ENCODE data around the gene ABLIM1. TPM values are rescaled to one million over a fixed set of nuclear protein-coding genes. Genes with fewer than 3 reads are reported as not detected.

ABLIM1 gene
- total RNA-seq, 4 donors from 2014 or later = 193 to 248 (median 208) TPM

DNA sequence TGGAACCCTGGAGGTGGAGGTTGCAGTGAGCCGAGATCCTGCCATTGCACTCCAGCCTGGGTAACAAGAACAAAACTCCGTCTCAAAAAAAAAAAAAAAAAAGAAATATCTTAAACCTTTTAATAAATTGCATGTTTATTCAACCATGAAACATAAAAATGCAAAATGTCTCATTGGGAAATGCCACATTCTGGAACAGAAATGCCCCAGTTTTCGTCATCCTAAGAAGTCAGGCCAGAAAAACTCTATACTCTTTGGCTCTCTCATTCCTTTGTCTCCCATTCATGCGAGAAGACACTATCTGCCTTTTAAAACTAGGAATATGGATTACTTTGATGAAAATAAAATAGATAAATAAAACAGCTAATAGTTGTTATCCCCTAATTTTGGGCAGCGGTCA, 21.5 kb upstream of the ABLIM1 start:
- TF ChIP-seq, protein P1, sequence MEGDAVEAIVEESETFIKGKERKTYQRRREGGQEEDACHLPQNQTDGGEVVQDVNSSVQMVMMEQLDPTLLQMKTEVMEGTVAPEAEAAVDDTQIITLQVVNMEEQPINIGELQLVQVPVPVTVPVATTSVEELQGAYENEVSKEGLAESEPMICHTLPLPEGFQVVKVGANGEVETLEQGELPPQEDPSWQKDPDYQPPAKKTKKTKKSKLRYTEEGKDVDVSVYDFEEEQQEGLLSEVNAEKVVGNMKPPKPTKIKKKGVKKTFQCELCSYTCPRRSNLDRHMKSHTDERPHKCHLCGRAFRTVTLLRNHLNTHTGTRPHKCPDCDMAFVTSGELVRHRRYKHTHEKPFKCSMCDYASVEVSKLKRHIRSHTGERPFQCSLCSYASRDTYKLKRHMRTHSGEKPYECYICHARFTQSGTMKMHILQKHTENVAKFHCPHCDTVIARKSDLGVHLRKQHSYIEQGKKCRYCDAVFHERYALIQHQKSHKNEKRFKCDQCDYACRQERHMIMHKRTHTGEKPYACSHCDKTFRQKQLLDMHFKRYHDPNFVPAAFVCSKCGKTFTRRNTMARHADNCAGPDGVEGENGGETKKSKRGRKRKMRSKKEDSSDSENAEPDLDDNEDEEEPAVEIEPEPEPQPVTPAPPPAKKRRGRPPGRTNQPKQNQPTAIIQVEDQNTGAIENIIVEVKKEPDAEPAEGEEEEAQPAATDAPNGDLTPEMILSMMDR (IDR thresholded peaks at IDR 0.05; ENCODE audit: low read depth) = no peak

DNA sequence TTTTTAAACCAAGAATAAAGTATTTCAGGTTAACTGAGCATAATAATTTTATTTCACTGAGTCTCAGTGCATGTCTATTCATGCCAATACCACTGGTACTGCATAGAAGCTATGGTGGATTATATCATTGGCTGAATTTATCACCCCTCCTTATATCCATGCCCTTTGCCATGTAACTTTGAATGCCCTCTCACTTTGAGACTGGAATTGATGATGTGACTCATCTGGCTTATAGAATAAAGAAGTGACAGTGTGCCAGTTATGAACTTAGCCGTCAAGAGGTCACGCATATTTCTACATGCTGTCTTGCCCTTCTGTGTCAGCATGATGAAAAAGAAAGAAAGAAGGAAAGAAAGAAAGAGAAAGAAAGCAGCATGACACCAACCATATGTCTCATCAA, 20.7 kb upstream of the ABLIM1 start:
- TF ChIP-seq, protein P1 (IDR thresholded peaks at IDR 0.05; ENCODE audit: low read depth) = no peak

DNA sequence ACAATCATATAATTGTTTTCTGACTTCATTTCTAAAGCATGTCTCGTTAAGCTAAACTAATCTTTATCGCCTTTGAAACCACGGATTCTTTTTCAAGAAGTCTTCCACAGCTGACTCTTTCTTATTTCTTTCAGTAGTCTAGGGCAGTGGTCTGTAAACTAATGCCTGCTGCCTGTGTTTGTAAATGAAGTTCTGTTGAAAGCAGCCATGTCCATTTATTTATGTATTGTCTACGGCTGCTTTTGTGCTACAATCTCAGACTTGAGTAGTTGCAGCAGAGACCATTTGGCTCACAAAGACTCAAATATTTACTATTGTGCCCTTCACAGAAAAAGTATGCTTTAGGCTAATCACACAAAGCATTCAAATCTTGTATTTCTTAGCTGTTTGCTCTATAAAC, 20.3 kb upstream of the ABLIM1 start:
- TF ChIP-seq, protein P1 (IDR thresholded peaks at IDR 0.05; ENCODE audit: low read depth) = no peak

DNA sequence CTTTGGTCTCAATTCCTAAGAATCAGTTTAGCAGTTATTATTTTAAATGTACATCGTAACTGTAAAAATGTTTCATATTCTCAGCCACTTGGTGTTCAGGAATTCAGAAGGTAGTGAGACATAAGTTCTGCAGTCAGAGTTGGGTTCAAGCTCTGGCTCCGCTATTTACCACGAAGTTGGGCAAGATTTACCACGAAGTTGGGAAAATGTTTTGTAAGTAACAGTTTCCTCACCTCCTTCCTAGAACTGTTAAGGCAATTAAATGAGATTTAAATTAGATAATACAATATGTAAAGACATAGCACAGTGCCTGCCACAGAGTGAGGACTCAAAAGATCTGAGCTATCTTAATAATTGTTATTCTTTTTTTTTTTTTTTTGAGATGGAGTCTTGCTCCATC, 16.3 kb upstream of the ABLIM1 start:
- TF ChIP-seq, protein P1 (IDR thresholded peaks at IDR 0.05; ENCODE audit: low read depth) = no peak

DNA sequence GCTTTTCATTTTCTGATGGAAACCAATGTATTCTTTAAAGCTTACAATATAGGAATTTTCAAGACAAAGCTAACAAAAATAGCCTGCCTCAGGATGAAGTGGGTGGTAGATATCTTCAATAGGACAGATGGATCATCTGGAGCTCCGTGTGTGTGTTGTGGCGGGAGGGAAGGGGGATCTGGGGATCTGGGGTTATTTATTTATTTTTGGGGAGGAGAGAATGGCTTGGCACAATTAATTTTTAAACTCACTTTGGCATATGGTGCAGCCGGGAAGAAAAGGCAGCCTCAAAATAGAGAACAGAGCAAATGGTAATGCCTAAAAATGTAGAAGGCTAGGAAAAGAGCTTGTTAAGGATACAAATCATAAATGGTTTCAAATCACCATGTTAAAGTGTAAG, 11.6 kb upstream of the ABLIM1 start:
- TF ChIP-seq, protein P1 (IDR thresholded peaks at IDR 0.05; ENCODE audit: low read depth) = no peak

DNA sequence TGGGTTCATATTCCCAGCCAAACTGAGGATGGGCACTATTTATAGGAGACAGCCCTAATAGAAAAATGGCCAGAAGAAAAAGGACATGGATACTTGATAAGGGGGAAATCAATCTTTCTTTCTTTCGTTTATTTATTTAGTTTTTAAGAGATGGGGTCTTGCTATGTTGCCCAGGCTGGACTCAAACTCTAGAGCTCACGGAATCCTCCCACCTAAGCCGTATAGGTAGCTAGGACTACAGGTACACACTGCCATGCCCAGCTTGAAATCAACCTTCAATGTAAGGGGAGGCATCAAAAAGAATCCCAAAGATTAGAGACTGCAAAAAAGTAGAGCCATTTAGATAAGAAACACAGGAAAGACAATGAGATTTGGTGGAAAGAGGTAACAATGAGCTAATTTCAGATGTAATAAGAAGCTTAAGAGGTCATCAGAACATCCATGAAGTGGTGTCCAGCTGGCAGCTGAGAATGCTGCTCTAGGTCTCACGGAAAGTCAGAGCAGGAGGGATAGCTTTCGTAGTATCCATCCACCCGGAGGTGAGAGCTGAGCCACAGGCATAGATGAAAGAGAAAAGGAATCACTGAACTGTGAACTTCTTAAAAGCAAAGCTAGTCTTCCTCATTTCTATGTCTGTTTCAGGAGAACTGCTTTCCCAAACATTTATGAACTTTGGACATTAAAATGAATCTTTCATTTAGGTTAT, 10.5 kb upstream of the ABLIM1 start:
- TF ChIP-seq, protein P1 (IDR thresholded peaks at IDR 0.05; ENCODE audit: low read depth) = no peak

DNA sequence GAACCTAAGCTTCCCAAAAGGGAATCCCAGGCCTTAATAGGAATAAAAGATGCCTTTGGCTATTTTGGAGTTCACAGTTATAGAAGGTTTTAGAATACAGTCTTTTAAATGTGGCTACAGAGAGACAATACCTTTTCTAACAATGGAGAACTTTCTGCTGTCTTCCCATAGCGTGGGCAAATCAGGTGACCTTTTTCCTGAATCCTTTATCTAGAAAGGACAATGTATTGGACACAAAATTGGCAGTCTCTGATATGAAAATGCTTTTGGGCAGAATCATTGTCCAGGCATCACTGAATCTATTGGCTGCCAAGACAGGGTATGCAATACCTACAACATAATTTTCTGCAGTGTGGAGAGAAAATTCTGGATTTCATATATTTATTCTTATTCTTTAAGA, 7.8 kb upstream of the ABLIM1 start:
- TF ChIP-seq, protein P1 (IDR thresholded peaks at IDR 0.05; ENCODE audit: low read depth) = no peak

Measured in subcutaneous adipose tissue (tissue), 4 donors.